Activated naive CD4-positive, alpha-beta T cell treated with anti-CD3 and anti-CD28 coated beads for 36 hours (primary cell): ENCODE measurements around the gene BMPR2. TPM values are rescaled to one million over a fixed set of nuclear protein-coding genes. Genes with fewer than 3 reads are reported as not detected.
"Not testable (repeated sequence)": the region's sequence is repeated elsewhere in the genome, so short reads cannot be mapped to it uniquely, and the experiment has no call there.

Source experiments
- CTCF ChIA-PET: fragments of 350-600 bp; sonication (Branson Sonifier 250); formaldehyde crosslinking; loops from one replicate; lab custom pipeline; 2021; ENCODE audit warnings: antibody characterized with exemption; lab: Charles Lee
- DNase-seq: peaks from one replicate; pipeline ENCODE4 v3.0.0-alpha.2; 2020
- H3K27ac Mint-ChIP-seq: one replicate; pipeline ENCODE4 v1.8.0; 2021; ENCODE audit warnings: mild to moderate bottlenecking, mixed read lengths
- H3K27me3 Mint-ChIP-seq: one replicate; pipeline ENCODE4 v1.8.0; 2021; ENCODE audit warnings: low read depth, mixed read lengths
- H3K36me3 Mint-ChIP-seq: one replicate; pipeline ENCODE4 v1.8.0; 2021; ENCODE audit warnings: low read depth, mixed read lengths
- H3K4me1 Mint-ChIP-seq: one replicate; pipeline ENCODE4 v1.8.0; 2021; ENCODE audit warnings: low read depth, mixed read lengths
- H3K4me3 Mint-ChIP-seq: one replicate; pipeline ENCODE4 v1.8.0; 2021; ENCODE audit warnings: mild to moderate bottlenecking, moderate library complexity, mixed read lengths
- H3K9me3 Mint-ChIP-seq: one replicate; pipeline ENCODE4 v1.8.0; 2021; ENCODE audit warnings: mixed read lengths
- intact Hi-C: fragments of 100-400 bp; cut with micrococcal nuclease; formaldehyde crosslinking; loops from one replicate; pipeline ENCODE4 v1.15.1; 2023
- total RNA-seq, 2 experiments: library from RNA; stranded (reverse); gene quantifications; one replicate each; pipeline ENCODE4 v1.2.3, GENCODE V29; 2021

Gene BMPR2
- total RNA-seq, 2 experiments from 2014 or later = 4.2 to 5.5 TPM

GRCh38 chr2:202360646-202361045, 15.5 kb upstream of the BMPR2 start:
- Mint-ChIP-seq H3K9me3 (no peaks in the 10 kb centered on the region), H3K27me3 (no peaks in the 10 kb centered on the region), H3K27ac (no peak overlapping the region), H3K36me3 (no peaks in the 10 kb centered on the region), H3K4me1 (no peaks in the 10 kb centered on the region), H3K4me3 (no peak overlapping the region)
- CTCF ChIA-PET = no interaction called here
- DNase-seq = no peak
- intact Hi-C loops = no loop called here

GRCh38 chr2:202361108-202361507, 15.0 kb upstream of the BMPR2 start:
- H3K4me3 Mint-ChIP-seq = no peak overlapping the region
- H3K4me1 Mint-ChIP-seq = no peaks in the 10 kb centered on the region
- no peak overlapping the region for H3K27ac Mint-ChIP-seq
- no peak for DNase-seq
- H3K27me3 Mint-ChIP-seq = no peaks in the 10 kb centered on the region
- CTCF ChIA-PET = no interaction called here
- H3K9me3 Mint-ChIP-seq = no peaks in the 10 kb centered on the region
- intact Hi-C loops = no loop called here
- H3K36me3 Mint-ChIP-seq = no peaks in the 10 kb centered on the region

- Mint-ChIP-seq H3K27me3 (no peaks in the 10 kb centered on the region), H3K27ac (no peak overlapping the region), H3K9me3 (no peaks in the 10 kb centered on the region), H3K4me1 (peaks cover 9% of the 10 kb centered on the region), H3K36me3 (no peaks in the 10 kb centered on the region), H3K4me3 (no peak overlapping the region)
- DNase-seq = no peak
- CTCF ChIA-PET = interaction anchor here (0.7 kb wide), 1 partner anchor 318 kb away, joined by 3 read pairs; no protein-coding TSS in a partner anchor
- intact Hi-C loops = no loop called here
Measured at GRCh38 chr2:202373490-202373889, 2.6 kb upstream of the BMPR2 start.

- CTCF ChIA-PET = interaction anchor here (1.0 kb wide), 1 partner anchor 26 kb away, joined by 3 read pairs; no protein-coding TSS in a partner anchor
- H3K27me3 Mint-ChIP-seq, H3K9me3 Mint-ChIP-seq, intact Hi-C loops, H3K4me3 Mint-ChIP-seq, DNase-seq, H3K27ac Mint-ChIP-seq, H3K36me3 Mint-ChIP-seq: not testable (repeated sequence)
- H3K4me1 Mint-ChIP-seq = peaks cover 14% of the 10 kb centered on the region
Measured at GRCh38 chr2:202374383-202374782, 1.7 kb upstream of the BMPR2 start.

GRCh38 chr2:202375033-202375608, 1.0 kb upstream of the BMPR2 start:
- Mint-ChIP-seq H3K4me1 (peaks cover 20% of the 10 kb centered on the region), H3K27me3 (no peaks in the 10 kb centered on the region), H3K4me3 (peak overlapping the region; percentile 96), H3K9me3 (no peaks in the 10 kb centered on the region), H3K27ac (peak overlapping the region; percentile 71), H3K36me3 (no peaks in the 10 kb centered on the region)
- CTCF ChIA-PET = interaction anchor here (1.0 kb wide), 1 partner anchor 25 kb away, joined by 3 read pairs; no protein-coding TSS in a partner anchor
- peak; percentile 62 for DNase-seq
- intact Hi-C loops = loop anchor here (5.0 kb wide), 5 partner anchors 257 to 1118 kb away; partner anchors contain the start of genes ALS2, CARF, FAM117B and ICA1L

- H3K4me3 Mint-ChIP-seq = peak overlapping the region; percentile 96
- peaks cover 25% of the 10 kb centered on the region for H3K4me1 Mint-ChIP-seq
- no peaks in the 10 kb centered on the region for H3K9me3 Mint-ChIP-seq
- no peaks in the 10 kb centered on the region for H3K36me3 Mint-ChIP-seq
- peak; percentile 39 for DNase-seq
- H3K27ac Mint-ChIP-seq = peak overlapping the region; percentile 68
- H3K27me3 Mint-ChIP-seq = no peaks in the 10 kb centered on the region
- intact Hi-C loops = loop anchor here (1.0 to 5.0 kb wide), 12 partner anchors 82 to 1119 kb away; partner anchors contain the start of genes ALS2, CARF, FAM117B and FZD7
- CTCF ChIA-PET = interaction anchor here (0.5 kb wide), 1 partner anchor 183 kb away, joined by 3 read pairs; no protein-coding TSS in a partner anchor
Measured at GRCh38 chr2:202376460-202377206, 506 bp downstream of the BMPR2 start.

GRCh38 chr2:202377207-202377761, 1.2 kb downstream of the BMPR2 start:
- Mint-ChIP-seq H3K36me3 (no peaks in the 10 kb centered on the region), H3K27me3 (no peaks in the 10 kb centered on the region), H3K9me3 (no peaks in the 10 kb centered on the region), H3K27ac (peak overlapping the region; percentile 68), H3K4me1 (peaks cover 25% of the 10 kb centered on the region), H3K4me3 (peak overlapping the region; percentile 96)
- CTCF ChIA-PET = interaction anchor here (0.5 kb wide), 2 partner anchors 77 to 182 kb away, joined by 3 read pairs; no protein-coding TSS in a partner anchor
- intact Hi-C loops = loop anchor here (2.0 to 5.0 kb wide), 7 partner anchors 82 to 1120 kb away; partner anchors contain the start of genes ALS2, CARF, FAM117B and ICA1L
- DNase-seq = peak; percentile 22

GRCh38 chr2:202378001-202378400, 1.9 kb downstream of the BMPR2 start:
- intact Hi-C loops = loop anchor here (5.0 kb wide), 5 partner anchors 254 to 1121 kb away; partner anchors contain the start of genes ALS2, CARF, FAM117B and ICA1L
- Mint-ChIP-seq H3K4me1 (peaks cover 25% of the 10 kb centered on the region), H3K27ac (no peak overlapping the region), H3K4me3 (peak overlapping the region; percentile 96), H3K9me3 (no peaks in the 10 kb centered on the region), H3K27me3 (no peaks in the 10 kb centered on the region), H3K36me3 (no peaks in the 10 kb centered on the region)
- CTCF ChIA-PET = interaction anchor here (0.5 to 1.4 kb wide), 3 partner anchors 78 to 861 kb away, joined by 3 to 4 read pairs (median 3); partner anchors contain the start of gene CYP20A1
- DNase-seq = no peak

GRCh38 chr2:202378662-202379358, 2.7 kb downstream of the BMPR2 start:
- CTCF ChIA-PET = interaction anchor here (0.6 to 1.4 kb wide), 4 partner anchors 9 to 860 kb away, joined by 3 to 4 read pairs (median 3); partner anchors contain the start of gene CYP20A1
- DNase-seq = no peak
- no peaks in the 10 kb centered on the region for H3K36me3 Mint-ChIP-seq
- no peaks in the 10 kb centered on the region for H3K9me3 Mint-ChIP-seq
- intact Hi-C loops = loop anchor here (5.0 kb wide), 5 partner anchors 253 to 1122 kb away; partner anchors contain the start of genes ALS2, CARF, FAM117B and ICA1L
- no peak overlapping the region for H3K27ac Mint-ChIP-seq
- peaks cover 25% of the 10 kb centered on the region for H3K4me1 Mint-ChIP-seq
- H3K4me3 Mint-ChIP-seq = peak overlapping the region; percentile 9
- H3K27me3 Mint-ChIP-seq = no peaks in the 10 kb centered on the region

GRCh38 chr2:202382684-202383083, 6.6 kb downstream of the BMPR2 start:
- Mint-ChIP-seq H3K27ac (no peak overlapping the region), H3K9me3 (no peaks in the 10 kb centered on the region), H3K4me3 (no peak overlapping the region), H3K4me1 (peaks cover 40% of the 10 kb centered on the region), H3K36me3 (no peaks in the 10 kb centered on the region), H3K27me3 (no peaks in the 10 kb centered on the region)
- CTCF ChIA-PET = no interaction called here
- no peak for DNase-seq
- intact Hi-C loops = no loop called here

- H3K27me3 Mint-ChIP-seq, H3K27ac Mint-ChIP-seq, H3K9me3 Mint-ChIP-seq, H3K4me3 Mint-ChIP-seq, H3K36me3 Mint-ChIP-seq, intact Hi-C loops, DNase-seq, CTCF ChIA-PET: not testable (repeated sequence)
- H3K4me1 Mint-ChIP-seq = peaks cover 19% of the 10 kb centered on the region
Measured at GRCh38 chr2:202386495-202386894, 10.4 kb downstream of the BMPR2 start.
